ENCODE results near the gene NDNF. TPM values are rescaled to one million over a fixed set of nuclear protein-coding genes. Genes with fewer than 3 reads are reported as not detected.

Gene NDNF
- polyA plus RNA-seq, 1 of the 3 experiments (the other 2 are of a cell fraction): not detected

- no peak overlapping the region for H3K4me2 ChIP-seq
- no peaks in the 10 kb centered on the region for H3K79me2 ChIP-seq (ENCODE audit: insufficient read depth)
- CTCF ChIA-PET: interaction anchor here (0.6 kb wide), 1 partner anchor 20 kb away, joined by 3 read pairs; no protein-coding TSS in a partner anchor
- H3K27me3 ChIP-seq (ENCODE audit: insufficient read depth): peaks cover 14% of the 10 kb centered on the region; the same call in 1 of the 2 replicates
- WGBS (ENCODE audit: low lambda C conversion rate): 66% methylated on average over 5 of the region's 5 CpGs
- H3K4me1 ChIP-seq (ENCODE audit: control insufficient read depth in 1 of 2, insufficient read depth in 2 of 2, low read depth in 1 of 2, low read length in 1 of 2): peaks cover 0 to 5% of the 10 kb centered on the region in 2 experiments; a peak in 1 of 4 replicates
- no peaks in the 10 kb centered on the region for H3F3A ChIP-seq (replicated peaks; ENCODE audit: insufficient read depth)
- no peak for TF ChIP-seq REST (IDR thresholded peaks at IDR 0.05; ENCODE audit: low read depth, low read length)
- no peak for TF ChIP-seq MAX (IDR thresholded peaks at IDR 0.05; ENCODE audit: low read depth)
- TF ChIP-seq TEAD4 (IDR thresholded peaks at IDR 0.05; ENCODE audit: borderline replicate concordance, insufficient read depth): no peak
- TF ChIP-seq NFIC (IDR thresholded peaks at IDR 0.05; ENCODE audit: borderline replicate concordance): no peak
- TF ChIP-seq FOXM1 (IDR thresholded peaks at IDR 0.05; ENCODE audit: low read depth): no peak
- TF ChIP-seq GATA2 (CRISPR knock-in tag; IDR thresholded peaks at IDR 0.05): no peak
- TF ChIP-seq TAF1 (IDR thresholded peaks at IDR 0.05; ENCODE audit: borderline replicate concordance, low read depth, low read length): no peak
- TF ChIP-seq IRF3 (IDR thresholded peaks at IDR 0.05; ENCODE audit: low read depth, low read length): no peak
- TF ChIP-seq FOXJ3 (CRISPR knock-in tag; IDR thresholded peaks at IDR 0.05): no peak
- TF ChIP-seq SMC3 (IDR thresholded peaks at IDR 0.05; ENCODE audit: low read depth, low read length): no peak
- no peak for TF ChIP-seq RAD21 (IDR thresholded peaks at IDR 0.05; ENCODE audit: low read length)
- no peak for TF ChIP-seq PBX3 (IDR thresholded peaks at IDR 0.05)
- no peak for TF ChIP-seq CHD2 (IDR thresholded peaks at IDR 0.05; ENCODE audit: low read length, partially characterized antibody)
- TF ChIP-seq USF1 (IDR thresholded peaks at IDR 0.05; ENCODE audit: borderline replicate concordance, low read depth): no peak
- TF ChIP-seq MXI1 (IDR thresholded peaks at IDR 0.05; ENCODE audit: low read depth, low read length): no peak
- no peak for TF ChIP-seq CTCF (IDR thresholded peaks at IDR 0.05)
- no peak for TF ChIP-seq NRF1 (IDR thresholded peaks at IDR 0.05; ENCODE audit: low read depth, low read length)
- no peak for TF ChIP-seq POLR2AphosphoS5 (IDR thresholded peaks at IDR 0.05; ENCODE audit: low read depth, low read length)
- TF ChIP-seq RXRA (IDR thresholded peaks at IDR 0.05; ENCODE audit: borderline replicate concordance, low read depth): no peak
- H3K4me3 ChIP-seq (ENCODE audit: low read depth in 2 of 2, low read length in 1 of 2): no peak overlapping the region
- no peak overlapping the region for H3K27ac ChIP-seq (ENCODE audit: low read depth in 2 of 2, low read length in 1 of 2)
- no peak overlapping the region for H2AFZ ChIP-seq (ENCODE audit: low read depth)
- POLR2A ChIA-PET: no interaction called here
- H4K20me1 ChIP-seq (ENCODE audit: insufficient read depth): no peaks in the 10 kb centered on the region
- no peaks in the 10 kb centered on the region for H3K9me2 ChIP-seq
- H3K36me3 ChIP-seq (replicated peaks in 1 of 2; ENCODE audit: control insufficient read depth in 1 of 2, insufficient read depth in 2 of 2, low read length in 1 of 2): no peaks in the 10 kb centered on the region
- no peak for DNase-seq
- no peak overlapping the region for H3K9ac ChIP-seq
- H3K9me3 ChIP-seq: no peaks in the 10 kb centered on the region
Measured at GRCh38 chr4:121077496-121077895, 5.2 kb upstream of the NDNF start.
